Measurements from ENCODE around the gene PHLPP1. TPM values are rescaled to one million over a fixed set of nuclear protein-coding genes. Genes with fewer than 3 reads are reported as not detected.

Gene PHLPP1
- total RNA-seq, 1 experiment from 2014 or later = 14.7 TPM

- ATAC-seq (no peak), DNase-seq (ENCODE audit: low read depth, low spot score) (no peak)
- Histone ChIP-seq H3K4me2 (ENCODE audit: low read length) (no peak overlapping the region), H3K4me1 (ENCODE audit: control insufficient read depth in 1 of 2, insufficient read depth in 2 of 2, low read length in 2 of 2) (peaks cover 0 to 5% of the 10 kb centered on the region in 2 experiments; a peak in 2 of 4 replicates), H3K27ac (ENCODE audit: low read depth, low read length) (no peak overlapping the region), H3K9ac (ENCODE audit: low read length) (no peak overlapping the region), H2AFZ (ENCODE audit: low read depth, low read length, poor library complexity, severe bottlenecking) (no peak overlapping the region), H3K79me2 (ENCODE audit: insufficient read depth, low read length) (no peaks in the 10 kb centered on the region), H3K27me3 (ENCODE audit: insufficient read depth, low read length) (no peaks in the 10 kb centered on the region), H3K36me3 (ENCODE audit: control insufficient read depth in 1 of 2, insufficient read depth in 2 of 2, low read length in 2 of 2) (peaks cover 0 to 3% of the 10 kb centered on the region in 2 experiments; a peak in 1 of 4 replicates), H3K9me3 (ENCODE audit: control insufficient read depth in 1 of 2, insufficient read depth in 1 of 2, low read depth in 1 of 2, low read length in 2 of 2) (no peaks in the 10 kb centered on the region), H4K20me1 (ENCODE audit: insufficient read depth) (no peaks in the 10 kb centered on the region), H3K9me2 (ENCODE audit: insufficient read depth) (no peaks in the 10 kb centered on the region), H3K4me3 (replicated peaks in 1 of 2; ENCODE audit: low read depth in 1 of 2, low read length in 2 of 2) (no peak overlapping the region)
- no TSS peak for BruUV-seq (replicated peaks)
- intact Hi-C loops (cut with micrococcal nuclease) = no loop called here
- ChIA-PET POLR2A (no interaction called here), CTCF (no interaction called here), RAD21 (ENCODE audit: low non-redundant PET in 1 of 2, low total read pairs in 2 of 2, uncharacterized antibody in 2 of 2, unreplicated experiment in 2 of 2) (no interaction called here)
- TF ChIP-seq RAD21 (IDR thresholded peaks at IDR 0.05; ENCODE audit: low read depth) (no peak), SIN3A (IDR thresholded peaks at IDR 0.05; ENCODE audit: low read depth) (no peak), SP1 (IDR thresholded peaks at IDR 0.05; ENCODE audit: low read depth) (no peak), ZBTB33 (IDR thresholded peaks at IDR 0.05; ENCODE audit: extremely low read depth, insufficient replicate concordance, low read length) (no peak), EGR1 (IDR thresholded peaks at IDR 0.05; ENCODE audit: low read depth) (no peak), ATF3 (IDR thresholded peaks at IDR 0.05) (no peak), POLR2A (IDR thresholded peaks at IDR 0.05; ENCODE audit: borderline replicate concordance, extremely low read depth, insufficient read depth, insufficient read length) (no peak), YY1 (IDR thresholded peaks at IDR 0.05; ENCODE audit: extremely low read depth, insufficient replicate concordance, low read depth, low read length) (no peak), FOSL1 (IDR thresholded peaks at IDR 0.05; ENCODE audit: low read depth) (no peak), ELF1 (IDR thresholded peaks at IDR 0.05; ENCODE audit: borderline replicate concordance, low read depth) (no peak), CTCF (IDR thresholded peaks at IDR 0.05 in 2 of 3, conservative IDR thresholded peaks at IDR 0.05 in 1 of 3; ENCODE audit: borderline replicate concordance in 1 of 3, insufficient read depth in 1 of 3, low read depth in 2 of 3, low read length in 2 of 3) (no peak)
These were observed 112.8 kb downstream of the PHLPP1 start for GRCh38 chr18:62828091-62828640.

All from HCT116 (cell line).